KMS-11 (cell line): Measurements from ENCODE around the gene TMEM54.

Source experiments
- H2AFZ ChIP-seq: fragments of 200-600 bp; sonication (generic); 2 replicates; pipeline ENCODE4 v1.6.1; 2016; ENCODE audit warnings: antibody characterized with exemption, mixed run types, low read depth
- H3K27ac ChIP-seq: fragments of 200-600 bp; sonication (generic); 2 replicates; pipeline ENCODE4 v1.6.1; 2016; ENCODE audit warnings: mild to moderate bottlenecking, mixed run types
- H3K27me3 ChIP-seq: fragments of 200-600 bp; sonication (generic); 2 replicates; pipeline ENCODE4 v1.6.1; 2017; ENCODE audit warnings: mild to moderate bottlenecking, low read depth, mixed run types, moderate library complexity; ENCODE audit not compliant: insufficient read depth
- H3K36me3 ChIP-seq: fragments of 200-600 bp; sonication (generic); 2 replicates; pipeline ENCODE4 v1.6.1; 2017; ENCODE audit warnings: mild to moderate bottlenecking, mixed run types; ENCODE audit not compliant: insufficient read depth
- H3K4me1 ChIP-seq: fragments of 200-600 bp; sonication (generic); 2 replicates; pipeline ENCODE4 v1.6.1; 2016; ENCODE audit warnings: mild to moderate bottlenecking, low read depth, mixed run types; ENCODE audit not compliant: poor library complexity, severe bottlenecking
- H3K4me2 ChIP-seq: fragments of 200-600 bp; sonication (generic); 2 replicates; pipeline ENCODE4 v1.7.0; 2016; ENCODE audit warnings: mild to moderate bottlenecking, mixed run types
- H3K4me3 ChIP-seq: fragments of 200-600 bp; sonication (generic); IDR thresholded peaks from 2 replicates; pipeline ENCODE4 v1.6.1; 2017; ENCODE audit warnings: low read depth, low read length, mixed read lengths; ENCODE audit not compliant: insufficient read depth
- H3K79me2 ChIP-seq: fragments of 200-600 bp; sonication (generic); 2 replicates; pipeline ENCODE4 v1.6.1; 2016; ENCODE audit warnings: low read depth, mixed run types; ENCODE audit not compliant: insufficient read depth
- H3K9ac ChIP-seq: fragments of 200-600 bp; sonication (generic); 2 replicates; pipeline ENCODE4 v1.6.1; 2016; ENCODE audit warnings: mild to moderate bottlenecking, mixed run types
- H4K20me1 ChIP-seq: fragments of 200-600 bp; sonication (generic); 2 replicates; pipeline ENCODE4 v1.6.1; 2016; ENCODE audit warnings: mild to moderate bottlenecking, mixed run types; ENCODE audit not compliant: insufficient read depth
- CTCF ChIP-seq: fragments of 200-600 bp; sonication (generic); conservative IDR thresholded peaks from 2 replicates; pipeline ENCODE4 v1.6.1; 2017; ENCODE audit warnings: low read depth, mild to moderate bottlenecking, antibody characterized with exemption, low read length, moderate library complexity, mixed read lengths

Gene TMEM54

GRCh38 chr1:32890516-32891240 lies 10.5 kb downstream of the TMEM54 start:
- Histone ChIP-seq H2AFZ (no peak overlapping the region), H3K4me3 (no peak overlapping the region), H3K27ac (no peak overlapping the region), H3K79me2 (no peaks in the 10 kb centered on the region), H3K4me1 (no peaks in the 10 kb centered on the region), H4K20me1 (no peaks in the 10 kb centered on the region), H3K27me3 (peaks cover 10% of the 10 kb centered on the region; the same call in 1 of the 2 replicates), H3K9ac (no peak overlapping the region), H3K36me3 (no peaks in the 10 kb centered on the region), H3K4me2 (no peak overlapping the region)
- TF ChIP-seq CTCF: no peak

- Histone ChIP-seq H3K27ac (no peak overlapping the region), H3K9ac (no peak overlapping the region), H2AFZ (no peak overlapping the region), H3K4me1 (no peaks in the 10 kb centered on the region), H4K20me1 (no peaks in the 10 kb centered on the region), H3K79me2 (no peaks in the 10 kb centered on the region), H3K4me3 (no peak overlapping the region), H3K27me3 (peaks cover 16% of the 10 kb centered on the region; the same call in 1 of the 2 replicates), H3K4me2 (no peak overlapping the region), H3K36me3 (no peaks in the 10 kb centered on the region)
- TF ChIP-seq CTCF: no peak
Observed at GRCh38 chr1:32889731-32890278, 11.4 kb downstream of the TMEM54 start.

- Histone ChIP-seq H3K4me2 (no peak overlapping the region), H3K79me2 (no peaks in the 10 kb centered on the region), H2AFZ (no peak overlapping the region), H3K27ac (no peak overlapping the region), H3K36me3 (no peaks in the 10 kb centered on the region), H3K9ac (no peak overlapping the region), H3K4me1 (no peaks in the 10 kb centered on the region), H4K20me1 (no peaks in the 10 kb centered on the region), H3K27me3 (peaks cover 16% of the 10 kb centered on the region; the same call in 1 of the 2 replicates), H3K4me3 (no peak overlapping the region)
- no peak for TF ChIP-seq CTCF
Observed at GRCh38 chr1:32888677-32889420, 12.3 kb downstream of the TMEM54 start.

- Histone ChIP-seq H3K27me3 (peaks cover 19% of the 10 kb centered on the region; the same call in 1 of the 2 replicates), H3K9ac (no peak overlapping the region), H3K4me2 (no peak overlapping the region), H3K36me3 (no peaks in the 10 kb centered on the region), H3K79me2 (no peaks in the 10 kb centered on the region), H3K4me3 (no peak overlapping the region), H2AFZ (no peak overlapping the region), H3K27ac (no peak overlapping the region), H4K20me1 (no peaks in the 10 kb centered on the region), H3K4me1 (no peaks in the 10 kb centered on the region)
- no peak for TF ChIP-seq CTCF
Observed at GRCh38 chr1:32888134-32888533, 13.1 kb downstream of the TMEM54 start.
